T1000 (cell line): ENCODE data around the gene TSR2.
"Not testable (repeated sequence)": the region's sequence is repeated elsewhere in the genome, so short reads cannot be mapped to it uniquely, and the experiment has no call there.

Experiments
- DNase-seq: peaks from one replicate; lab custom pipeline; 2025; ENCODE audit warnings: mixed read lengths; lab: John Stamatoyannopoulos, UW

Gene TSR2

GRCh38 chrX:54473993-54474859 lies 34.0 kb downstream of the TSR2 start:
- no peak for DNase-seq

DNA sequence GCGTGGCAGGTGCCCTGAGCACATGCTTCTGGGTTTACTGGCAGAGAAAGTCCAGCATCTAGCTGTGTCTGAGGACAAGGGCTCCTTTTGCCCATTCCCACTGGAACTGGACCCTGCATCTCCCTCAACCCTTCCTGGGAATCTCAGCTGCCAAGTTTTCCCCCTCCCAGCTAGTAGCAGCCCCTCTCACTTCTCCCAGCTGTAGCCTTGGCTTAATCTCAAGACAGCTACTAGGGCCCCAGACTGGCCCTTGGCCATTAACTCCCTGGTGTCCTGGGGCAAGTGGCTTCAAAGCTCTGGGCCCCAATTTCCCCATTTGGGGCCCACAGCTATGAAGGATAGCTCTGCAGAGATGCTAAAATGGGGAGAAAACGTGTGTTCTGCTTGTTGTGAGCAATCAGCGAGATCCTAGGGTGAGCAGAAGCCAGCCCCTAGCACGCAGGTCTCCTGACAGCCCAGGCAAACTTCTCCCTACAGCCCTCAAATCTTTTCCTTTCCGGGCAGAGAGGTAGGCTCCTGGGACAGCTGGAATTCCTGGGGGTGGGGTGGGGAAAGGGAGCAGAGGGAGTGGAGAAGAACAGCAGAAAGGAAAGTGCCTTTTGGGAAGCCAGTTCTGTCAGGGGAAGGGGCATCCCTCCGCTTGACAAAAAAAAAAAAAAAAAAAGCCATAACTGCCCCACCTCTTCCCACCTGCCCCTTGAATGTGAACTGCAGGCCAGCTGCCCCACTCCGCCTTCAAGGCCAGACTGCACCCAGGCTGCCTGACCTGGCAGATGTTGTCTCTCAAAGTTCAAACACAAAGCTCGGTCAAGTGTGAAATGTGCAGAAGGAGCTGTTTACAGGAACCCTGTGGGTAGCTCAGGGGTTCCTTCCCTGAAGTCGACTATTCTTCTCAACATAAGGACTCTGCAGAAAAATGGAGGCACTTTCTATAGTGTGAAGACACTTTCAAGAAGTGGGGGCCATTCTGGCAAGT lies 39.2 kb downstream of the TSR2 start:
- no peak for DNase-seq

DNA sequence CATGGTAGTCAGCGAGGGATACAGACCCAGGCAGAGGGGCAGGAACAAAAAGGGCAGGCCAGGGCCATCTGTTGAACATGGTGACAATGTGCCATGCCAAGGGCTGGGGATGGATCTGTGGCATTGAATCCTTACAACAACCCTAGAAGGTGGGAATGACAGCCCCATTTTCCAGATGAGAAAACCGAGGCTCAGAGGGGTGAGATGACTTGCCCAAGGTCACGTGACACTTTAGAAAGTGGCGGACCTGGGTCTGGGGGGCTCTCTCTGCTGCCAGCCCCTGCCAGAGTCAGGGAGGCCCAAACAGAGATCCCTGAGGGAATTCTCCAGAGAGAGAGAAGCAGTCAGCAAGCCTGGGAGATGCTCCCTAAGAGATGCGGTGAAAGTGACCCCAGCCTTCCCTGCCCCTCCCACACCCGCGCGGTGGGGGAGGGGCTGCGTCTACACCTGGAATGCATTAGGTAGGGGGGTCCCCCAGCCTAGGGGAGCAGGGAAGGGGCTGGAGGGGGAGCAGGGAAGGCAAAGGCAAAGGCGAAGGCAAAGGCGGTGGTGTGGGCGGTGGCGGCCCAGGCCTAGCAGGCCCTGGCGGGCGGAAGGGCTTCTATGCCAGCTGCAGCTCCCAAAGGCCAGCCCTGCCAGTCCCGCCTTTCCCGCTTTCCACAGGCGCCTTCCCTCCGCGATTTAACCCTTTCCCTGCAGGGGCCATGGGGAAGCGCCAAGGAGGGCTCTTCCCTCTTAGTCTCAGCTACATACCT lies 42.8 kb downstream of the TSR2 start:
- DNase-seq: no peak

DNA sequence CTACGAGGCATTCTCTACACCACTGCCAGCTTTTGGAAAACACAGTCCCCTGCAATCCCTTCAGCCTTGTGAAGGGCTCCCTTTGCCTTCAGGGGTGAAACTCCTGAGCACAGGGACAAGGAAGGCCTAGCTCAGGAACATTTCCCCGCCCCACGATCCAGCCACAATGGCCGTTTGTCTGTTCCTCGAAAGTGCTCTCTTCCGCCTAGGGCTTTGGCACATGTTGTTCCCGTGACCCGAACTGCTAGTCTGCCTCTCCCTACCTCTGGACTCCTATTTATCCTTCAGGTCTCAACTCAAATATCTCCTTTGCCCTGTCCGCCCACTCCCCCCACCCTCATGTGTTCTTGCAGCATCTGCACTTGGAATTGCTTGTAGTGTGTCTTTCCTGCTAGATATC lies 43.7 kb downstream of the TSR2 start:
- DNase-seq: no peak

- DNase-seq: no peak
These were observed 44.5 kb downstream of the TSR2 start for GRCh38 chrX:54484666-54485065.

DNA sequence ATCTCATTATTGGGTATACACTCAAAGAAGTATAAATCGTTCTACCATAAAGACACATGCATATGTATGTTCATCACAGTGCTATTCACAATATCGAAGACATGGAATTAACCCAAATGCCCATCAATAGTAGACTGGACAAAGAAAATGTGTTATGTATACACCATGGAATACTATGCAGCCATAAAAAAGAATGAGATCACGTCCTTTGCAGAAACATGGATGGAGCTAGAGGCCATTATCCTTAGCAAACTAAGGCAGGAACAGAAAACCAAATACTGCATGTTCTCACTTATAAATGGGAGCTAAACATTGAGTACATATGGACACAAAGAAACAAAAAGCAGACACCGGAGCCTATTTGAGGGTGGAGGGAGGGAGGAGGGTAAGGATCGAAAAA lies 49.6 kb downstream of the TSR2 start:
- not testable (repeated sequence) for DNase-seq

GRCh38 chrX:54492340-54492739 lies 52.1 kb downstream of the TSR2 start:
- peak; percentile 41 for DNase-seq

GRCh38 chrX:54494166-54494988 lies 54.2 kb downstream of the TSR2 start:
- no peak for DNase-seq
